WTC11 (cell line): Measurements from ENCODE around the gene ANO3. TPM values are rescaled to one million over a fixed set of nuclear protein-coding genes. Genes with fewer than 3 reads are reported as not detected.

Experiments used
- ATAC-seq: fragments of 200-7000 bp; cut with Tn5 transposase; 2 replicates; pipeline ENCODE4 v1.10.0; 2021; ENCODE audit warnings: mild to moderate bottlenecking, moderate library complexity
- CTCF ChIA-PET: fragments of 300-600 bp; sonication (Branson Sonifier 250); formaldehyde crosslinking; loops from one replicate; lab custom pipeline; 2021; ENCODE audit warnings: antibody characterized with exemption; lab: Charles Lee
- POLR2A ChIA-PET: fragments of 350-600 bp; sonication (Branson Sonifier 250); formaldehyde crosslinking; loops from one replicate; lab custom pipeline; 2021; ENCODE audit warnings: antibody characterized with exemption; lab: Charles Lee
- DNase-seq: peaks from one replicate; pipeline ENCODE4 v3.0.0; 2021; ENCODE audit warnings: low spot score
- H3K27ac Mint-ChIP-seq: 2 replicates; pipeline ENCODE4 v1.8.0; 2021; ENCODE audit warnings: mixed read lengths
- H3K27me3 Mint-ChIP-seq: 2 replicates; pipeline ENCODE4 v1.8.0; 2021; ENCODE audit warnings: low read depth, mild to moderate bottlenecking, moderate library complexity, mixed read lengths
- H3K36me3 Mint-ChIP-seq: 2 replicates; pipeline ENCODE4 v1.8.0; 2021; ENCODE audit warnings: mixed read lengths
- H3K4me1 Mint-ChIP-seq: 2 replicates; pipeline ENCODE4 v1.8.0; 2022; ENCODE audit warnings: mixed read lengths
- H3K4me3 Mint-ChIP-seq: 2 replicates; pipeline ENCODE4 v1.8.0; 2021; ENCODE audit warnings: mild to moderate bottlenecking, moderate library complexity, mixed read lengths
- H3K9me3 Mint-ChIP-seq: 2 replicates; pipeline ENCODE4 v1.8.0; 2021; ENCODE audit warnings: mixed read lengths
- ARID4B ChIP-seq: sonication (generic); formaldehyde crosslinking; IDR thresholded peaks from 2 replicates; pipeline ENCODE4 v1.8.0; 2023; ENCODE audit warnings: missing genetic modification reagents, mild to moderate bottlenecking, borderline replicate concordance
- ATF1 ChIP-seq: sonication (generic); formaldehyde crosslinking; IDR thresholded peaks from 2 replicates; pipeline ENCODE4 v1.8.1; 2023; ENCODE audit warnings: mild to moderate bottlenecking, moderate library complexity, missing genetic modification reagents
- ATF2 ChIP-seq: sonication (generic); formaldehyde crosslinking; IDR thresholded peaks from 2 replicates; pipeline ENCODE4 v1.8.1; 2022; ENCODE audit warnings: low read depth, missing genetic modification reagents, borderline replicate concordance
- ATF3 ChIP-seq: sonication (generic); formaldehyde crosslinking; conservative IDR thresholded peaks from 2 replicates; pipeline ENCODE4 v1.8.1; 2022; ENCODE audit warnings: mild to moderate bottlenecking, missing genetic modification reagents
- CDX4 ChIP-seq: fragments of 250-450 bp; sonication (Bioruptor Pico); IDR thresholded peaks from 2 replicates; pipeline ENCODE4 v1.9.0; 2021; ENCODE audit warnings: moderate library complexity, mild to moderate bottlenecking, inconsistent platforms, borderline replicate concordance
- ETV6 ChIP-seq: sonication (generic); formaldehyde crosslinking; IDR thresholded peaks from 2 replicates; pipeline ENCODE4 v1.8.1; 2022; ENCODE audit warnings: mild to moderate bottlenecking, missing genetic modification reagents
- GABPB1 ChIP-seq: sonication (generic); formaldehyde crosslinking; IDR thresholded peaks from 2 replicates; pipeline ENCODE4 v1.8.1; 2023; ENCODE audit warnings: mild to moderate bottlenecking, missing genetic modification reagents
- KAT7 ChIP-seq: sonication (generic); formaldehyde crosslinking; IDR thresholded peaks from 2 replicates; pipeline ENCODE4 v1.8.1; 2023; ENCODE audit warnings: missing genetic modification reagents, mild to moderate bottlenecking, borderline replicate concordance
- NFYB ChIP-seq: sonication (generic); formaldehyde crosslinking; conservative IDR thresholded peaks from 2 replicates; pipeline ENCODE4 v1.8.0; 2022; ENCODE audit warnings: low read depth, missing genetic modification reagents
- PREB ChIP-seq: sonication (generic); formaldehyde crosslinking; IDR thresholded peaks from 2 replicates; pipeline ENCODE4 v1.8.1; 2022; ENCODE audit warnings: mild to moderate bottlenecking, missing genetic modification reagents, moderate library complexity, borderline replicate concordance
- USF1 ChIP-seq: sonication (generic); formaldehyde crosslinking; IDR thresholded peaks from 2 replicates; pipeline ENCODE4 v1.8.0; 2022; ENCODE audit warnings: mild to moderate bottlenecking, missing genetic modification reagents
- USF2 ChIP-seq: sonication (generic); formaldehyde crosslinking; IDR thresholded peaks from 2 replicates; pipeline ENCODE4 v1.8.1; 2023; ENCODE audit warnings: mild to moderate bottlenecking, missing genetic modification reagents, moderate library complexity
- ZBTB21 ChIP-seq: sonication (generic); formaldehyde crosslinking; IDR thresholded peaks from 2 replicates; pipeline ENCODE4 v1.8.1; 2023; ENCODE audit warnings: mild to moderate bottlenecking, missing genetic modification reagents, borderline replicate concordance
- ZNF121 ChIP-seq: sonication (generic); formaldehyde crosslinking; IDR thresholded peaks from 2 replicates; pipeline ENCODE4 v1.8.0; 2023; ENCODE audit warnings: missing genetic modification reagents
- ZNF219 ChIP-seq: sonication (generic); formaldehyde crosslinking; IDR thresholded peaks from 2 replicates; pipeline ENCODE4 v1.8.0; 2023; ENCODE audit warnings: missing genetic modification reagents, mild to moderate bottlenecking, borderline replicate concordance
- ZNF232 ChIP-seq: sonication (generic); formaldehyde crosslinking; IDR thresholded peaks from 2 replicates; pipeline ENCODE4 v1.8.0; 2022; ENCODE audit warnings: mild to moderate bottlenecking, missing genetic modification reagents
- ZNF281 ChIP-seq: sonication (generic); formaldehyde crosslinking; IDR thresholded peaks from 2 replicates; pipeline ENCODE4 v1.8.0; 2023; ENCODE audit warnings: mild to moderate bottlenecking, missing genetic modification reagents
- ZNF317 ChIP-seq: sonication (generic); formaldehyde crosslinking; IDR thresholded peaks from 2 replicates; pipeline ENCODE4 v1.8.1; 2023; ENCODE audit warnings: low read depth, mild to moderate bottlenecking, moderate library complexity, missing genetic modification reagents, borderline replicate concordance
- ZNF396 ChIP-seq: fragments of 250-450 bp; sonication (Bioruptor Pico); IDR thresholded peaks from 2 replicates; pipeline ENCODE4 v1.8.0; 2021; ENCODE audit warnings: mild to moderate bottlenecking, moderate library complexity, borderline replicate concordance
- ZNF671 ChIP-seq: fragments of 250-450 bp; sonication (Bioruptor Pico); IDR thresholded peaks from 2 replicates; pipeline ENCODE4 v1.8.0; 2021; ENCODE audit warnings: mild to moderate bottlenecking
- total RNA-seq: library from RNA; stranded (reverse); gene quantifications from 3 replicates; pipeline ENCODE4 v1.2.3, GENCODE V29; 2021

The ANO3 gene
- total RNA-seq, 1 experiment from 2014 or later: 0.11 TPM

GRCh38 chr11:26665036-26665435 lies 333.1 kb downstream of the ANO3 start:
- H3K27ac Mint-ChIP-seq: no peak overlapping the region
- no peaks in the 10 kb centered on the region for H3K36me3 Mint-ChIP-seq
- no peak for DNase-seq
- ChIA-PET POLR2A (no interaction called here), CTCF (no interaction called here)
- no peaks in the 10 kb centered on the region for H3K27me3 Mint-ChIP-seq
- ATAC-seq: no peak
- H3K4me3 Mint-ChIP-seq: no peak overlapping the region
- H3K4me1 Mint-ChIP-seq: peaks cover 9% of the 10 kb centered on the region
- TF ChIP-seq KAT7 (no peak), ZBTB21 (CRISPR knock-in tag) (no peak), ARID4B (CRISPR knock-in tag) (no peak), NFYB (CRISPR knock-in tag) (no peak), ZNF219 (CRISPR knock-in tag) (no peak), ZNF396 (no peak), ZNF317 (no peak), CDX4 (CRISPR knock-in tag) (no peak), USF1 (CRISPR knock-in tag) (no peak), ZNF121 (no peak), ATF1 (no peak), PREB (no peak)
- no peaks in the 10 kb centered on the region for H3K9me3 Mint-ChIP-seq

- Mint-ChIP-seq H3K36me3 (no peaks in the 10 kb centered on the region), H3K9me3 (no peaks in the 10 kb centered on the region), H3K4me1 (peaks cover 9% of the 10 kb centered on the region), H3K27me3 (no peaks in the 10 kb centered on the region), H3K4me3 (no peak overlapping the region), H3K27ac (no peak overlapping the region)
- ATAC-seq: no peak
- no peak for TF ChIP-seq ATF3 (CRISPR knock-in tag)
- POLR2A ChIA-PET: no interaction called here
- CTCF ChIA-PET: no interaction called here
- no peak for DNase-seq
Observed at GRCh38 chr11:26665946-26666345, 334.0 kb downstream of the ANO3 start.

- POLR2A ChIA-PET: no interaction called here
- H3K27me3 Mint-ChIP-seq: no peaks in the 10 kb centered on the region
- TF ChIP-seq ZNF281 (CRISPR knock-in tag): no peak
- no peak for TF ChIP-seq GABPB1
- no peak for TF ChIP-seq ZNF671 (CRISPR knock-in tag)
- TF ChIP-seq NFYB (CRISPR knock-in tag): no peak
- no peak for TF ChIP-seq ZNF232
- TF ChIP-seq ATF2 (CRISPR knock-in tag): no peak
- no peak for TF ChIP-seq USF2 (CRISPR knock-in tag)
- TF ChIP-seq ETV6 (CRISPR knock-in tag): no peak
Observed at GRCh38 chr11:26675233-26675928, 343.5 kb downstream of the ANO3 start.

More at GRCh38 chr11:26675233-26675928, 343.5 kb downstream of the ANO3 start:
- Mint-ChIP-seq H3K9me3 (no peaks in the 10 kb centered on the region), H3K4me1 (no peaks in the 10 kb centered on the region), H3K4me3 (no peak overlapping the region), H3K36me3 (no peaks in the 10 kb centered on the region), H3K27ac (no peak overlapping the region)
- no peak for ATAC-seq
- CTCF ChIA-PET: no interaction called here
- DNase-seq: no peak
